Fibroblast of skin of scalp (primary cell): Measurements from ENCODE around the gene GPRC5B.
A peak's percentile ranks its signal among the peaks of the same experiment; 100 is the strongest.

ENCODE experiments used
- DNase-seq: peaks from one replicate; pipeline ENCODE4 v3.0.0-alpha.2; 2013

Gene GPRC5B

DNA sequence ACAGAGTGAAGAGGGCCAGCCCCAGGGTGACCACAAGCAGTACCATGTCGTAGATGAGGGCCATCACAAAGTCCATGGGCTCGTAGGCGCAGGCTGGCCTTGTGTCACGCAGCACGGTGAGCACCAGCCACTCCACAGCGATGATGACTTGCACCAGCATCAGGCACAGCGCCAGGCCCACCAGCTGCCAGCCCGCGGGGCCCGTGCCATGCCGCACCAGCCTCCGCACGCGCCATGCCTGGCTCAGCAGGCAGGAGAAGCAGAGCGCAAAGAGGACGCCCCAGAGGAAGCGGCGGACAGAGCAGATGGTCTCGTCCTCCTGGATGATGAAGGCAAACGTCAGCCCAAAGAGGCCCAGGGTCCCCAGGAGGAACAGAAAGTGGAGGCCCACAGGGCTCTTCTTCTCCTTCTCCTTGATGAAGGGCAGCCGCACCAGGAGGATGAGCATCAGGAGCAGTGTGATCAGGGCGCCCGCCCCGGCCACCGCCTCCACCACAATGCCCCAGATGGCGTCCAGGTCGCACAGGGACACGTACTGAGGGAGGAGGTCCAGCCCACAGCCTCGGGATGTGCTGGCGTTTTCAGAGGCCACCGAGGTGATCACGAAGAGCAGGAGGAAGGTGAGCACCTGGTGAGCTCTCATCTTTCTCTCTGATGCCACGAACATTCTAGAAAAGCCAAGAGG, 12.3 kb downstream of the GPRC5B start:
- no peak for DNase-seq

DNA sequence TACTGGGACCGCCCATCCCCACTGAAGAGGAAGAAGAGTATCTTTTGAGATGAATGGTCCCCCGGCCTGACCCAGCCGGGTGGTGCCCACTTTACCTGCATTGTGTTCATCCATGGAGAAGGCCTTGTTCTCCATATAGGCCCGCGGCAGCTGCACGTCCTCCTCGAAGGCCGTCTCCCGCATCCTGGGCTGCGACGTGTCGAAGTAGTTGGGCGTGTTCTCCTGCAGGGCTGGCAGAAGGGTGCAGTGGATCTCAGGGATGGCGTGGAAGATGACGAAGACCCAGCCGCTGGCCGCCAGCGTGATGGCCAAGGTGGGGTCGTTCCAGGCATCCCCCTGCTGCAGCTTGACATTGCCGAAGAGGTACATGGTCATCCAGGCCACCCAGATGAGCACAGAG, 12.9 kb downstream of the GPRC5B start:
- DNase-seq = no peak

DNA sequence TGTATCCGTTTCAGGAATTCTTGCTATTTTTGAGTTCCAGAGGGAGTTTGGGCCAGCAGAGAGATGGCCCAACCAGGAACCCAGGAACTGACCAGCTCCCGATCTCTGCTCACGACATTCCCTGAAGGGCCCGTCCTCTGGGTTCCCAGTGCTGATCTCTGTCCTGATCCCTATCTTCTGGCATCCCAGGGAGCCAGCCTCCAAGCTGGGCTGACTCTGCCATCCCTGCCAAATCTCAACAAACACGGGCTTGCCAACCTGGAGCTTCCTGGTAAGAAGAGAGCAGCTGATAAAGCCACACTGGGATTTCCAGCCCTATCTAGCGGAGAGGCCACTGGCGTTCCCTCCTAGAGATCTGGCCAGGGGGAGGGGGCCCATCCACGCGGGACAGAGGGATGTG, 16.2 kb downstream of the GPRC5B start:
- DNase-seq = no peak

DNA sequence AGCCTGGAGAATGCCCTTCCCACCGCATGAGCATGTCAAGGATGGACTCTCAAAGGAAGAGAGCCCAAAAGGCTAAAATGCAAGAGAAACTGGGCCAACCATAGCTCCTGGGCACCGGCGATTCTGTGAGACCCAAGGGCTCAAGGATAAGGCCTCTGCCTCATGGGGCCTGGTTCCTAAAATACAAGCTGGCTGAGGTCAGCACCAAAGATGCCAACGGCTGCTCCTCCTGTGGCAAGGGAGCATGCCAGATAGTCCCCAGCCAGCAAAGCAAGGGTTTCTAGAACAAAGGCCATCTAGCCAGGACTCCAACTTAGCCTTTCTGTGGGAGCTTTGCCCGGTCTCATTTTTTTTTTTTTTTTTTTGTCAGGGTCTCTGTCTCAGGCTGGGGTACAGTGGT, 20.1 kb downstream of the GPRC5B start:
- no peak for DNase-seq

DNA sequence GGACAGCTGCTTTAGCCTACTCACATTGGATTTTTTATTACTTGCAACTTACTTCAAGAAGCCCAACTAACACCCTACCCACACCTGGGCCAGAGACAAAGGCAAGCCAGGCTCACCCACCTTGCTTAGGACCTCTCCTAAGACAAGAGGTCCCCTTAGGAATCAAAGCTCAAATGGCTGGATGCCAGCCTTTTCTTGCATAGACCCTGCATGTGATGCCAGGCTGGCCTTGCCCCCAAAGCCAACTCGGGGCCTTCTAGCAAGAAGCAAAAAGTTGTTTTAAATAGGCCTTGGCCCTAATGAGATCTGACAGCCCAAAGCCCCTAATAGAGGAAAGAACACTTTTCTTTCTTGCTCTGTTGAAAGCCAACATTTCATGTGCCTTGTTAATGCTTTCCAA, 20.7 kb downstream of the GPRC5B start:
- no peak for DNase-seq

DNA sequence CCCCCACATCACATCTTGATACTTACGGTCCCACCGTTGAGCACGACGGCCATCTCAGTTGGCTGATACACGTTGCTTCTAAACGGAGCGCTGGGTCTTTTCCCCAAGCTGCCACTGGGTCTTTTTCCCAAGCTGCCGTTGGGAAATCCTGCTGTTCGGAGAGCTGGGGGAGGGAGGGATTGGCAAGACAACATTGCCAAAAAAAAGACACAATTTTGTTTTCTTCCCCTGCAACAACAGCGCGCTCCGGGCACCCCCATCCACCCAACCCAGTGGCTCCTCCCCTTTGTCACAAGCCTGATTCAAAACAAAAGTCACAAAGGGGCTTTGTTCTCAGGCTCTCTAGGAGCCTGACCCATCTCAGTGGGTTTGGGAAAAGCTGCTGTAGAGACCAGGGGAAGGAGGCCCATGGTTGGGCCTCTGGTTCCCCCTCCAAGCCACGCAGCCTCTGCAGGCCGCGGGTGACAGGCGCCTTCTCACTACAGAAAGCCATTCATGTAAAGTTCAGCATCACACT, 22.8 kb downstream of the GPRC5B start:
- no peak for DNase-seq

DNA sequence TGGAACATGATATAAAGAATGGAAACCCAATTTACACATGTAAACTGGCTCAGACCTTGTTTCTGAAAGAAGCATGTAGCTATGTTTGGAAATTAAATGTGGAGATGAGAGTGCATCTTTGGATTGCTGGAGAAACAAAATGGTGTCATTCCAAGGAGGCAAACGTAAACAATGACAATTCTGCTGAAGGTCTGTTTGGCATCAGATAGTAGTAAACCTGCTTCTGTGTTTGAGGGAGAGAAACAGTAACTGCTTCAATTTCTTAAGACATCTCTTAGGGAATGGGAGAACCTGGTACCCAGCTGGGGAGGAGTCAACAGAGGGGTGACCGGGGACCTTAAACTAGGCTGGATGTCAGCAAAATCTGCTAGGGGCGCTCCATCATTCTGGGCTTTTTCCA, 23.5 kb downstream of the GPRC5B start:
- DNase-seq = no peak

DNA sequence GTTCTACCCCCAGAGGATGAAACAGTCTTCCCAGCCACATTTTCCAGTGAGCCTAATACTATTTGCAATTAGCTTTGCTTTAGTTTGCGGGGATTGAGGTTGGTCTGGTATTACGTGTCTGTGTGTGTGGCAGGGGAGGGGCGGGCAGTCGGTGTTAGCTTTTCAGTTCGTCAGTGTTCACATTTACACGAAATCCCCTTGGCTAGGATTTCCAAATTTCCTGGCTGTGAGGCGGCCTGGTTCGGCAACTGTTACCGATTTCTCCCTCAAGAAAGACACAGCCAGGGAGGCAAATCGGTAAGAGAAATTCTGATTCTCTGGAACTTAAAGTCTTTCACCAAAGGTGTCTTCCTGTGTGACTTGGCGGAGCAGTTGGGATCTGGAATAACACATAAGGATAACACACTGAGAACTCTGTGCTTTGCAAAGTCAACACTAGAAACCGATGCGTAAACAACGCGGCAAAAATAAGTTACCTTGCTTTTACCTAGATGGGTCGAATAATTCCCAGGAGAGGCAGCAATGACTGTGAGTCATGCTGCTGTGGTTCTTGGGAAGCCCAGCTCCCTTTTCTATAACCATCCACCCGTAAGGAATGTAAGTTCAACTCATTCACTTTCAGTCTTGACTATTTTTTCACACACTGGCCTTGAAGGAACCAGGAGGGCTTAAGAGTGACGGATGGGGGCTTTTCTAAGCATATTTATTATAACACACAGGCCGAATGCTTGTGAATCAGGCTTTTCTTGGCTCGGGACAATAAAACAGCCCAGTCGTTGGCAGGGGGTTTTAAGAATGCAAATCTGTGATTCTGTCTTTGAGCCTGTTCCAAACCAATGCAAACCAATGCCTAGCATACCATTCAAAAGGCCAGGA, 24.2 kb downstream of the GPRC5B start:
- peak; percentile 43 for DNase-seq

DNA sequence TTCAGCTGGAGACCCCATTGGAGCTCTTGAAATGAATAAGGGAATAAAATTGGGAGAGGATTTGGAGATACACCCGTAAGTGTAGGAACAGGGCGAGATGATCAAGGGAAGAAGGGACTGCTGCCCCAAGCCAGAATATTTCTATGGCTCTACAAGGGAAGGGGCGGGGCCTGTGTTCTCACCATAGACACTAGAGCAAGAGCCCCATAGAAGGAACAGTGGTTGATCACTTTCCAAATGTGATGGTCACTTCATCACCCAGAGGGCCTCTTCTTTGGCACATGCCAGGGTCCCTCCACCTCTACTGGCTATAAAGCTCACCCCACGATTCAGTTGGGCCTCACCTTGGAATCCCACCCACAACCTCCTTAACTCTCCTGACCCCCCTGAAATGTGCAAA, 25.0 kb downstream of the GPRC5B start:
- DNase-seq = no peak

DNA sequence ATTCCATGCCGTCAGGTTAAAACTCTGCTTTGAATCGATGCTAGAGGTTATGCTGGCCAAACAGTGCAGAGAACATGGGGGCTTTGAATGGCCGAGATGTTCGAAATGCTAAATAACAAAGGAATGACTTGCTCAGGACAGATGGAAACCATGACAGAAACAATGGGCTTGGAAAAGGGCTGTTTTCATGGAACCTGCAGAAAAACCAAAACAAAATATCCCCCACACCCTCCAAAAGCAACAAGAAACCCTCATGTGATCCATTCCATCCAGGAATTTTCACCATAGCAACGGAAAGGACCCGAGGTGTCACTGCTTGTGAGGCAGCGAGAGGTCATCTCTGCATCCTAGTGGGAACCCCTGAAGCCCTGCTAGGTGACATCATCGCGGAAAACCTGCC, 25.5 kb downstream of the GPRC5B start:
- DNase-seq = no peak

DNA sequence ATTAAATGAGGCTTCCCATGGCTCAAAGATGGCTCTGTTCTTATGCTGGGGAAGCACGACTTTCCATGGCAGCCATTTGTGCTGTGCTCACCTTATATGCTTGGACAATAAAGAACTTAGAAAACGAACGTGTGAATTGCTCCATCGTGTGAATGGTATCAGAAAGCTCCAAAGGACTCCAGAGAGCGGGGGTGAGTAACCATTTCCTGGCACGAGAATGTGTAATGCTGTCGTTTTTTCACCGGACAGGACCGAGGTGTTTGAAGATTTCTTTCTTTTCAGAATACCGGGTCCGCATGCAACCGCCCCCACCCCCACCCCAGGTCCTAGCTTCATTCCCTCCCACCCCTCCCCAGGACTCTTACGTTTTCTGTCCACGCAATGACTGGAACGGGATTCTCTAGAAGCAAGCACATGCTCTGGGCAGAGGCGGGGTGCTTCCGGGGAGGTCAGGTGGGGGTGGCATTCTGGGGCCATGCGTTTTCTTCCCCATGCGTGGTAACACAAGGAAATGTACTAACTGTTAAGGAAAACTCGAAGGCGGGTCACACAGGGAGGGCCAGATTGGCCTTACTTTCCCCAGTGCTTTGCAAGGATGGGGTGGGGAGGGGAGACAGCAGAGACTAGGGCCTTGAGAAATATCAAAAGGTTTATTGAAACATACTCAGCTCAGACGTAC, 26.2 kb downstream of the GPRC5B start:
- DNase-seq = no peak

DNA sequence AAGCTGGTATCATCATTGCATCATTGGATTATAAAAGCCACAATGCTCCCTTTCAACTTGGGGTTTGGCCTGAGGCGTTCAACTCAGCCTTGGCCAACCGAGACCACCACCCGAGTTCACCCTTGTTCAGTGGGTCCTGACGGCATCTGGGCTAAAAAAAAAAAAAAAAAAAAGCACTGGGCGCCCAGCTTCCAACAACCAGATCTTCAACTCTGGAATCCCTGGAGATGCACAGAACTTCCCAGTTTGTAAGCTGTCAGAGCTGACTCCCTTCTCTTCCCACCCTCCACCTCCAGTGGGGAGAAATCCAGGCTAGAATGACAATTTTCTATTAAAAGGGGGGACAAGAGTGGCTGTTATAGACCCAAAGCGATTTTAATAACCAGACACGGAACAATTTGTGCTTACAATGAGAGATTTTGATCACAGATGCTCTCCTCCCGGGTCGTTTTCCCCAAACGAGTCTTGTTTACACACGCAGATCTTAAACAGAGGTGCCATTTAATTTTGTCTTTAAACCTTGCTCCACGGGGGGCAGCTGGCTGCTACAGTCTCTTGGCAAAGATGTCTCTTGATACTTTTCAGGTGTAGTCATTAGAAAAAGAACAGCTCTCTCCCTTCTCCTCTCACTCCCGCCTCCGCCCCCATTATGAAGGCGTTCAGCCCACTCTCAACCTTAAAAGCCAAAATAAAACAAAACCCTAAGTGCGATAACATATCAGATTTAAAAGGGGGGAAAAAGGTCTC, 26.9 kb downstream of the GPRC5B start:
- no peak for DNase-seq

DNA sequence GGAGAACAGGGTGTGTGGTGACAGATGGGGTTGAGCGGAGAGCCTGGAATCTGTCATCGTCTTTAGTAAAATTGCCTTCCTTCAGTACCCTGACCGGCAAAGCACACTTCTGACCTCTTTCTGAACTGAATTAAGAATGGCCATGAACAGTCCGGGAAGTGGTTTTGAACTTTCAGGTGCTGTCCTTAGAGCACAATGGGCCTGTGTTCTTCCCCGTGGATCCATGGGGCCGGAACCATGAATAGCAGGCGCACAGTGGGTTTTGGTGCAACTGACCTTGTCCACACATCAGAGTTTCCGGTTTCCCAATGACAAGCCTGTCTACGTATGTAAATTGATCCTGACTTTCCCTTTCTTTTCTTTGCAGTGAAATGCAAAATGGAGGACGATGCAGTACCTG, 28.5 kb downstream of the GPRC5B start:
- DNase-seq = no peak

DNA sequence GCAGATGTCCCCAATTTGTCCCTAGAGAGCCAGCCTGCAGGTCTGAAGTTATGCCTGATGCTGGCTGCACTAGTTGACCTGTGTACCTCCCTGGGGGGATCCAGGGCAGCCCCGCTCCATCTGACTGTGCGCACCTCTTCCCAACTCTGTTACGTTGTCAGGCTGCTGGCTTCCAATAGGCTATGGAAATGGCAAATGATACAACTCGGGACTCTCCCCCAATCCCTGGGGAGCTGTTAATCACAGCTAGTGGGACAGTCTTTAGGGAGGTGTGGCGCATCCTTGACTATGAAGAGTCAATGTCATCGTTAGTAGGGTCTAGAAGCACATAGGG, 30.1 kb downstream of the GPRC5B start:
- no peak for DNase-seq

DNA sequence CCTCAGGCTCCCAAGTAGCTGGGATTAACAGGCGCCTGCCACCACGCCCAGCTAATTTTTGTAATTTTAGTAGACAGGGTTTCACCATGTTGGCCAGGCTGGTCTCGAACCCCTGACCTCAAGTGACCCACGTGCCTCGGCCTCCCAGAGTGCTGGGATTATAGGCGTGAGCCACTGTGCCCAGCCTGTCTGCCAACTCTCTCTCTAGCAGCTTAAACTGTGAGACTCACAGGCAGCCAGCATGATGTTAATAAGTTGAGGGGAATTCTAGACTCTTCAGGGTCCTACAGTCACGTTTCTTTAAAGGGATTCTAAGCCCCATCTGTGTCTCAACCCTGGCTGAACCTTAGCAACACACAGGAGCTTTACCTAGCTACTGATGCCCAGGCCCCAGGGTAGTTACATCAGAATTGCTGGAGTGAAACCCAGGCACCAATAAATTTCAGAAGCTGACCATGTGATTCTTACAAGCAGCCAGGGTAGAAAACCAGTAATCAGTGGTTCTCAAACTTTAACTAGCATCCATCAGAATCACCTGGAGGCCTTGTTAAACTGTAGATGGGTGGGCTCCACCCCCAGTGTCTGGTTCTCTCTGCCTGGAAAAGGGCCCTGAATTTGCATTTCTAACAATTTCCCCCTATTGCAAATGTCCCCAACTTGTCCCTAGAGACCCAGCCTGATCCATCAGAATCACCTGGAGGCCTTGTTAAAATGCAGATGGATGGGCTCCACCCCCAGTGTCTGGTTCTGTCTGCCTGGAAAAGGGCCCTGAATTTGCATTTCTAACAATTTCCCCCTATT, 30.7 kb downstream of the GPRC5B start:
- DNase-seq = no peak

DNA sequence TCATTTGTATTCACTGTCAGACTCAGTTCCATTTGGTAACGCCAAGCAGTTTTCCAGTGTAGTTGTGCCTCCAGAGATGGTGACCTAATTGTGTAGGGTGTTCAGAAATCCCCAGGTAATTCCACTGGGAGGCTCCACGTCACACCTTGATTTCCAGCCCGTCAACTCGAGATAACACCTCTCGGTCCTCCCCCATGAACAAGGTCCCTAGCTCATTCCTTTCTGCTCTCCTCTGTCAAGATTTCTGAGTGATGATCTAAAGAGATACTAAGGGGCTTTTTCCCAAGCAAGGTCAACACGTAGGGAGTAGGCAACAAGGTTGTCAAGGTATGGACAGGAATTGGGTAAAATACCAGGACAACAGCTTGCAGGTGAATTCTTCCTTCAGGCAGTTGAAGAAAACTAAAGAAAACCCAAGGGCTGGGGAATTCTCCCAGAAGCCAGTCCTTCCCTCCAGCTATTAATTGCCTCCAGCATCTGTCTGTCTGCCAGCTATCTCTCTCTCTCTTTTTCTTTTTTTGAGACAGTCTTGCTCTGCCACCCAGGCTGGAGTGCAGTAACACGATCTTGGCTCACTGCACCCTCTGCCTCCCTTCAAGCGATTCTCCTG, 31.4 kb downstream of the GPRC5B start:
- no peak for DNase-seq

DNA sequence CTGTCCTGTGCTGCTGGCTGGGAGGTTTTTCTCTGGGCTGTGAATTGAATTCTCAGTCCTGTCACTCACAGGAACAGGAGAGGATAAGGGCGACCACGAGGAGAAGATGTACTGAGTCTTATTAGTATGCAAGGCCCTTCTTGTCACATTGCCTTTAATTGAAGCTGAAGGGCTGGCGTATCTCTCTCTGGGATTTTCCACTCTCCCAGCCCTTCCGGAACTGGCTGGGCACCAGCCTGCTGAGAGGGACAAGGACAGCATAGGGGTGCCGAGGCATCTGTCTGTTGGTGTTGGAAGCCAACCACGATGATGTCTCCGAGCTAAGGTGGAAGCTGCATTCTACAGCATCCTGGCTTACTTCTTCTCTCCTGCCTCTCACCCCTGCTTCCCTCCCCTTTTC, 33.2 kb downstream of the GPRC5B start:
- DNase-seq = no peak

DNA sequence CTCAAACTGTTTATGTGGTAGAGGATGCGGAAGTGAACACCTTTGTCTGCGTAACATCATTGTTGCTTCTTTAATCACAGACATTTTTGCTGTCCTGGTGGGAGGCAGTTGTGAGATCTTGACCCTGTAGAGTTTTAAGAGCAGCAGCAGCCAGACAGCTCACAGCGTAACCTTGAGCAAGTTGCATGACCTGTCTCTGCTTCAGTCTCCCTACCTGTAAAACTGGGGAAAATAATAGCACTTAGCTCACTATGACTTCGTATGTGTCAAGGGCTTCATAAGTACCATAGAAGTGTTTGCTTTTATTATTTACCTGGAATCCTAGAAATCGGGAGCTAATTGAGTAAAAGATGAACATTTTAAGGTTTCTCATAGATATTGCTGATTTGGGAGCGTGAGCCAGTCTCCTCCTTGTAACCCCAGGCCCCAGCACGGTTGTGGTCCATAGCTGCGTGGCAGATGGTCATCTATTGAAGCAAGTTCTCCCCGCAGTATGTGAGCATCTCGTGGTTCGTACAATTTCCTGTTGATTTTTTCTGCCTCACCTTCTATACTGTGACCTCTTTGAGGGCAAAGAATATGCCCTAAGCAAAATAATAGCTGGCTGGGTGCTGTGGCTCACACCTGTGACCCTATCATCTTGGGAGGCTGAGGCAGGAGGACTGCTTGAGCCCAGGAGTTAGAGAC, 34.4 kb downstream of the GPRC5B start:
- no peak for DNase-seq

DNA sequence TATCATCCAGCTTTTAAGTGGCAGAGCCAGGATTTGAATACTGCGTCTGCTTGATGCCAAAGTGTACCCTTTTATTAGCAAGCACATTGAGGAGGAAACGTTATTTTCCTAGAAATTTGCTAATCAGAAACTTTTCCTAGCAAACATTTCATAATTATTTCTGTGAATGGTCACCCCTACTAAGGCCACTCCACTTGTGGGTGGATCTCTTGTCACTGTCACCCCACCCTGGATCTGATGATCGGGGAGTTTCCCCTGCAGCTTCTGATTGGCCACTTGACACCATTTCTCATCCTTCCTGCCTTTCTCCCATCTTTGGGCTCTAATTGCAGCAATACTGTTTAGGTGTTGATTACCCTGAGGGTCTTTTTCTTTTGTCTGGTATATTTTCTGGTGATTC, 35.9 kb downstream of the GPRC5B start:
- DNase-seq = no peak

DNA sequence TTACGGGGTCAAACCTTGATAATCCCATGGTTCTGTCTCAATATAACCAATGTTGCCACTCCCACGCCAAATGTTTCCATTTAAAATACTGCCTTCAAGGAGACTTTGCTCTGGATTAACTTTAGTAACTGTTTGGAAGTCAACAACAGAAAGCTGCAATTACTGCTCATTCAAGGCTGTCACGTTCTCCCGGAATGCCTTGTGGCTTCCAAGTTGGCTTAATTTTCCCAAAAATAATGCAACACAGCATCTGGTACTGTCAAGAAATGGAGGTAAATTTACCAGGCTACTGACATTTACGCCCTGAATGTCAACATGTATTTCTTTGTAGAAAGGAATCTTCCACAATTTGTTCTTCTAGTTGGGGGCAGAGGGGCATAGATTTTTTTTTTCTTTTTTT, 38.2 kb downstream of the GPRC5B start:
- DNase-seq = no peak
